ENCODE data around the gene DAAM2. TPM values are rescaled to one million over a fixed set of nuclear protein-coding genes. Genes with fewer than 3 reads are reported as not detected.

Gene DAAM2
- total and polyA plus RNA-seq, 2 donors from 2014 or later, result 6.9 to 19.8 TPM

DNA sequence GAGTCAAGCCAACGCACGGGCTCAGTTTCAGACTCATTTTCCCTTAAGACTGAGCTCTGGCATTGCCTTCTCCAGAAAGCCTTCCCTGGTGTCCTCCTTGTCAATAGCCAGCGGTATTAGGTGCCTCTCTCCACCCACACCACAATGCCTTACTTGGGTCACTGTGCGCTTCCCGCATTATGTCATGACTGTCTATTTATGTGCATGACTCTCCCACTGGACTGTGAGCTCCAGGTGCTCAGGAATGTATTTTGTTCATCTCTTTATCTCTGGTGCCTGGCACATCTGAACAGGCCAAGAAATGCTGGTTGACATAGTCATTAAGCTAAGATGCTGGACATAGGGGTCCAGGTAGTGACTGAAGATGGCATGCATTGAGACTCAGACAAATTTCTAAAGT, 42.7 kb downstream of the DAAM2 start:
- Histone ChIP-seq H3K4me3 (ENCODE audit: low read length in 3 of 3) (no peak overlapping the region), H3K9me3 (ENCODE audit: control insufficient read depth in 2 of 3, insufficient read depth in 1 of 3, low read length in 3 of 3) (no peaks in the 10 kb centered on the region), H3K36me3 (ENCODE audit: control insufficient read depth in 2 of 3, insufficient read depth in 3 of 3, low read length in 3 of 3) (no peaks in the 10 kb centered on the region), H3K27ac (ENCODE audit: low read depth in 2 of 2, low read length in 2 of 2) (no peak overlapping the region), H3K9ac (ENCODE audit: low read length in 3 of 3) (no peak overlapping the region), H3K4me1 (ENCODE audit: control insufficient read depth in 2 of 3, insufficient read depth in 2 of 3, low read depth in 1 of 3, low read length in 3 of 3) (no peaks in the 10 kb centered on the region), H3K27me3 (ENCODE audit: control insufficient read depth, insufficient read depth, low read length) (no peaks in the 10 kb centered on the region)
- no peak for TF ChIP-seq CTCF (IDR thresholded peaks at IDR 0.05; ENCODE audit: borderline replicate concordance, extremely low read depth, insufficient read depth)
- intact Hi-C loops (cut with DNase I), result no loop called here
- FAIRE-seq, result no peak
- DNase-seq, result no peak

DNA sequence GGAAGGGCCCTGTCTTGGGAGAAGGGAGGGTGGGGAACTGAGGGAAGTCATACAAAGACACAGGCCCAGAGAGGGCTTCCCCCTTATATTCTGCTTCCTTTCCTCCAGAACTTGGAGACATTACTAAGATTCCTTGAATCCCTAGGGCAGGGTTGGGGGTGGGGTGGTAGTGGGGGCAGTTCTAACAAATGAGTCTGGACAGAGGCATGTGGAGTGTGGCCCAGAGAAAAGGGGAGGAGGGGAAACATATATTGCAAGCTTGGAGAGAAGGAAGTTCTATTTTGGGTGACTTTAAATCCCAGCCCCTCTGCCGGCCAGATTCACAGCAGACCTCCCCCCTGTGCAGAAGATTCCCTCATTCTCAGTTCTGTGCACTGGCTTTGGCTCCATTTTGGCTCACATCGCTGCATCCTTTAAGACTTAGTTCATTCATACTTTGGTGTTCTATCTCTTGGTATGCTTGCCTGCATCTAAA, 43.7 kb downstream of the DAAM2 start:
- no peak for FAIRE-seq
- H3K9me3 ChIP-seq (ENCODE audit: control insufficient read depth in 2 of 3, insufficient read depth in 1 of 3, low read length in 3 of 3), result no peaks in the 10 kb centered on the region
- H3K27me3 ChIP-seq (ENCODE audit: control insufficient read depth, insufficient read depth, low read length), result no peaks in the 10 kb centered on the region
- intact Hi-C loops (cut with DNase I), result no loop called here
- H3K36me3 ChIP-seq (ENCODE audit: control insufficient read depth in 2 of 3, insufficient read depth in 3 of 3, low read length in 3 of 3), result no peaks in the 10 kb centered on the region
- H3K9ac ChIP-seq (ENCODE audit: low read length in 3 of 3), result no peak overlapping the region
- peak in 2 of 5 donors; percentile 31 to 73 for DNase-seq
- H3K27ac ChIP-seq (ENCODE audit: low read depth in 2 of 2, low read length in 2 of 2), result no peak overlapping the region
- peaks cover 0 to 2% (median 0%) of the 10 kb centered on the region in 3 donors for H3K4me1 ChIP-seq (ENCODE audit: control insufficient read depth in 2 of 3, insufficient read depth in 2 of 3, low read depth in 1 of 3, low read length in 3 of 3)
- no peak overlapping the region for H3K4me3 ChIP-seq (ENCODE audit: low read length in 3 of 3)
- TF ChIP-seq CTCF (IDR thresholded peaks at IDR 0.05; ENCODE audit: borderline replicate concordance, extremely low read depth, insufficient read depth), result no peak

DNA sequence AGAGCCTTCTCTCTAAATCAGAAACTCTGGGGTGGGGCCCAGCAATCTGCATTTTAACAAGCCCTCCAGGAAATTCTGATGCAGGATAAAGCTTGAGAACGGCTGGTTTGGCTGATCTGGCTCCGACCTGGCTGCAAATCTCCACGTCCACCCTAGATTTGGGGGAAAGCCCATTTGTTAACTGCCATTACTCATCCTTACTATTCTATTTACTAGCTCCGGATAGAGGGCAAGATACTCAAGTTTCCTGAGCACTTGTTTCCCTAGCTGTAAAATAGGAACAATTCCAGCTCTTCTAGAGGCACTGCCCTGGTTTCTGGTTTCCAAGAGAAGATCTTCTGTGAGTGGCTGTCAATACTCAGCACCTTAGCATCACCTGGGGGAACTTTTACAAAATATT, 44.4 kb downstream of the DAAM2 start:
- DNase-seq (no peak), FAIRE-seq (no peak)
- Histone ChIP-seq H3K36me3 (ENCODE audit: control insufficient read depth in 2 of 3, insufficient read depth in 3 of 3, low read length in 3 of 3) (no peaks in the 10 kb centered on the region), H3K9ac (ENCODE audit: low read length in 3 of 3) (no peak overlapping the region), H3K4me3 (ENCODE audit: low read length in 3 of 3) (no peak overlapping the region), H3K4me1 (ENCODE audit: control insufficient read depth in 2 of 3, insufficient read depth in 2 of 3, low read depth in 1 of 3, low read length in 3 of 3) (peaks cover 0 to 2% (median 0%) of the 10 kb centered on the region in 3 donors), H3K27ac (ENCODE audit: low read depth in 2 of 2, low read length in 2 of 2) (no peak overlapping the region), H3K9me3 (ENCODE audit: control insufficient read depth in 2 of 3, insufficient read depth in 1 of 3, low read length in 3 of 3) (no peaks in the 10 kb centered on the region), H3K27me3 (ENCODE audit: control insufficient read depth, insufficient read depth, low read length) (no peaks in the 10 kb centered on the region)
- TF ChIP-seq CTCF (IDR thresholded peaks at IDR 0.05; ENCODE audit: borderline replicate concordance, extremely low read depth, insufficient read depth), result no peak
- intact Hi-C loops (cut with DNase I), result no loop called here

GRCh38 chr6:39839445-39839844, 47.3 kb downstream of the DAAM2 start:
- H3K4me3 ChIP-seq (ENCODE audit: low read length in 3 of 3), result no peak overlapping the region
- no peak for DNase-seq
- no peak overlapping the region for H3K9ac ChIP-seq (ENCODE audit: low read length in 3 of 3)
- intact Hi-C loops (cut with DNase I), result no loop called here
- H3K36me3 ChIP-seq (ENCODE audit: control insufficient read depth in 2 of 3, insufficient read depth in 3 of 3, low read length in 3 of 3), result no peaks in the 10 kb centered on the region
- TF ChIP-seq CTCF (IDR thresholded peaks at IDR 0.05; ENCODE audit: borderline replicate concordance, extremely low read depth, insufficient read depth), result no peak
- no peaks in the 10 kb centered on the region for H3K27me3 ChIP-seq (ENCODE audit: control insufficient read depth, insufficient read depth, low read length)
- no peak for FAIRE-seq
- no peak overlapping the region for H3K27ac ChIP-seq (ENCODE audit: low read depth in 2 of 2, low read length in 2 of 2)
- peaks cover 0 to 5% (median 0%) of the 10 kb centered on the region in 3 donors for H3K4me1 ChIP-seq (ENCODE audit: control insufficient read depth in 2 of 3, insufficient read depth in 2 of 3, low read depth in 1 of 3, low read length in 3 of 3)
- H3K9me3 ChIP-seq (ENCODE audit: control insufficient read depth in 2 of 3, insufficient read depth in 1 of 3, low read length in 3 of 3), result no peaks in the 10 kb centered on the region

Data from kidney (tissue), 14 donors.